Measurements from ENCODE around the gene UNC119B.

UNC119B gene

GRCh38 chr12:120703311-120703942 lies 6.8 kb upstream of the UNC119B start:
- Histone ChIP-seq H3K27me3 (ENCODE audit: control insufficient read depth, insufficient read depth, low read length) (no peaks in the 10 kb centered on the region), H3K36me3 (ENCODE audit: control insufficient read depth, insufficient read depth, low read length) (no peaks in the 10 kb centered on the region), H3K27ac (peak overlapping the region; percentile 15), H3K4me3 (ENCODE audit: low read depth, low read length) (no peak overlapping the region), H3K4me1 (no peaks in the 10 kb centered on the region), H3K4me2 (ENCODE audit: low read length) (no peak overlapping the region), H3K79me2 (peaks cover 3% of the 10 kb centered on the region), H3K9ac (no peak overlapping the region), H2AFZ (no peak overlapping the region), H3K9me3 (ENCODE audit: control insufficient read depth, low read length) (no peaks in the 10 kb centered on the region)
- TF ChIP-seq CTCF (IDR thresholded peaks at IDR 0.05), result no peak

GRCh38 chr12:120705618-120706017 lies 4.6 kb upstream of the UNC119B start:
- no peaks in the 10 kb centered on the region for H3K36me3 ChIP-seq (ENCODE audit: control insufficient read depth, insufficient read depth, low read length)
- TF ChIP-seq CTCF (IDR thresholded peaks at IDR 0.05), result no peak
- no peak overlapping the region for H2AFZ ChIP-seq
- H3K4me1 ChIP-seq, result peaks cover 3% of the 10 kb centered on the region
- no peak overlapping the region for H3K9ac ChIP-seq
- no peaks in the 10 kb centered on the region for H3K9me3 ChIP-seq (ENCODE audit: control insufficient read depth, low read length)
- peaks cover 9% of the 10 kb centered on the region for H3K79me2 ChIP-seq
- no peak overlapping the region for H3K27ac ChIP-seq
- no peaks in the 10 kb centered on the region for H3K27me3 ChIP-seq (ENCODE audit: control insufficient read depth, insufficient read depth, low read length)
- H3K4me3 ChIP-seq (ENCODE audit: low read depth, low read length), result no peak overlapping the region
- H3K4me2 ChIP-seq (ENCODE audit: low read length), result no peak overlapping the region

GRCh38 chr12:120706029-120706428 lies 4.2 kb upstream of the UNC119B start:
- no peak overlapping the region for H3K9ac ChIP-seq
- peaks cover 9% of the 10 kb centered on the region for H3K79me2 ChIP-seq
- no peaks in the 10 kb centered on the region for H3K36me3 ChIP-seq (ENCODE audit: control insufficient read depth, insufficient read depth, low read length)
- no peaks in the 10 kb centered on the region for H3K27me3 ChIP-seq (ENCODE audit: control insufficient read depth, insufficient read depth, low read length)
- peaks cover 3% of the 10 kb centered on the region for H3K4me1 ChIP-seq
- no peak overlapping the region for H3K4me3 ChIP-seq (ENCODE audit: low read depth, low read length)
- H3K27ac ChIP-seq, result no peak overlapping the region
- no peak for TF ChIP-seq CTCF (IDR thresholded peaks at IDR 0.05)
- H2AFZ ChIP-seq, result no peak overlapping the region
- no peak overlapping the region for H3K4me2 ChIP-seq (ENCODE audit: low read length)
- H3K9me3 ChIP-seq (ENCODE audit: control insufficient read depth, low read length), result no peaks in the 10 kb centered on the region

GRCh38 chr12:120708651-120709050 lies 1.6 kb upstream of the UNC119B start:
- Histone ChIP-seq H3K9ac (no peak overlapping the region), H3K36me3 (ENCODE audit: control insufficient read depth, insufficient read depth, low read length) (no peaks in the 10 kb centered on the region)
- TF ChIP-seq CTCF (IDR thresholded peaks at IDR 0.05), result no peak

GRCh38 chr12:120710805-120711296 lies 593 bp downstream of the UNC119B start:
- Histone ChIP-seq H2AFZ (peak overlapping the region; percentile 95), H3K9me3 (ENCODE audit: control insufficient read depth, low read length) (no peaks in the 10 kb centered on the region), H3K4me2 (ENCODE audit: low read length) (peak overlapping the region; percentile 74), H3K4me3 (ENCODE audit: low read depth, low read length) (peak overlapping the region; percentile 79), H3K27ac (peak overlapping the region; percentile 77), H3K9ac (peak overlapping the region; percentile 92), H3K79me2 (peaks cover 27% of the 10 kb centered on the region), H3K27me3 (ENCODE audit: control insufficient read depth, insufficient read depth, low read length) (no peaks in the 10 kb centered on the region), H3K4me1 (peaks cover 10% of the 10 kb centered on the region), H3K36me3 (ENCODE audit: control insufficient read depth, insufficient read depth, low read length) (no peaks in the 10 kb centered on the region)
- no peak for TF ChIP-seq CTCF (IDR thresholded peaks at IDR 0.05)

More at GRCh38 chr12:120708651-120709050, 1.6 kb upstream of the UNC119B start:
- Histone ChIP-seq H2AFZ (no peak overlapping the region), H3K4me3 (ENCODE audit: low read depth, low read length) (no peak overlapping the region), H3K4me1 (peaks cover 10% of the 10 kb centered on the region), H3K79me2 (peaks cover 12% of the 10 kb centered on the region), H3K9me3 (ENCODE audit: control insufficient read depth, low read length) (no peaks in the 10 kb centered on the region), H3K27ac (no peak overlapping the region), H3K4me2 (ENCODE audit: low read length) (no peak overlapping the region), H3K27me3 (ENCODE audit: control insufficient read depth, insufficient read depth, low read length) (no peaks in the 10 kb centered on the region)
